GM23338 (cell line): Measurements from ENCODE around the gene TIGD7. TPM values are rescaled to one million over a fixed set of nuclear protein-coding genes. Genes with fewer than 3 reads are reported as not detected.

ENCODE experiments used
- ATAC-seq: fragments of 200-7000 bp; cut with Tn5 transposase; 3 replicates; pipeline ENCODE4 v1.9.1; 2020
- DNase-seq: peaks from one replicate; pipeline ENCODE4 v3.0.0-alpha.2; 2015; ENCODE audit warnings: low spot score
- H2AFZ ChIP-seq: fragments of 200-600 bp; sonication (generic); 2 replicates; pipeline ENCODE4 v1.8.0; 2016; ENCODE audit warnings: antibody characterized with exemption, mild to moderate bottlenecking, moderate library complexity
- H3F3A ChIP-seq: fragments of 200-600 bp; sonication (generic); replicated peaks from 2 replicates; pipeline ENCODE4 v1.8.0; 2017; ENCODE audit warnings: antibody characterized with exemption, mixed run types, low read depth
- H3K27ac ChIP-seq: fragments of 200-600 bp; sonication (generic); 2 replicates; pipeline ENCODE4 v1.6.1; 2016; ENCODE audit warnings: low read depth
- H3K27me3 ChIP-seq: fragments of 200-600 bp; sonication (generic); 2 replicates; pipeline ENCODE4 v1.8.0; 2016; ENCODE audit warnings: mild to moderate bottlenecking, mixed run types, moderate library complexity; ENCODE audit not compliant: insufficient read depth
- H3K36me3 ChIP-seq: fragments of 200-600 bp; sonication (generic); 2 replicates; pipeline ENCODE4 v1.8.0; 2016; ENCODE audit warnings: mild to moderate bottlenecking; ENCODE audit not compliant: insufficient read depth
- H3K4me1 ChIP-seq: fragments of 200-600 bp; sonication (generic); 2 replicates; pipeline ENCODE4 v1.8.0; 2016; ENCODE audit warnings: mild to moderate bottlenecking, moderate library complexity; ENCODE audit not compliant: insufficient read depth
- H3K4me2 ChIP-seq: fragments of 200-600 bp; sonication (generic); 2 replicates; pipeline ENCODE4 v1.7.1; 2017; ENCODE audit warnings: mixed run types
- H3K4me3 ChIP-seq: fragments of 200-600 bp; sonication (generic); 2 replicates; pipeline ENCODE4 v1.6.1; 2016; ENCODE audit warnings: mixed run types
- H3K79me2 ChIP-seq: fragments of 200-600 bp; sonication (generic); replicated peaks from 2 replicates; pipeline ENCODE4 v1.8.0; 2017; ENCODE audit warnings: mild to moderate bottlenecking; ENCODE audit not compliant: insufficient read depth
- H3K9me2 ChIP-seq: fragments of 200-600 bp; sonication (generic); 2 replicates; pipeline ENCODE4 v1.8.0; 2017; ENCODE audit not compliant: insufficient read depth
- H4K20me1 ChIP-seq: fragments of 200-600 bp; sonication (generic); replicated peaks from 2 replicates; pipeline ENCODE4 v1.8.0; 2017; ENCODE audit warnings: mild to moderate bottlenecking; ENCODE audit not compliant: insufficient read depth
- H3K27ac Mint-ChIP-seq: 2 replicates; pipeline ENCODE4 v1.8.0; 2020; ENCODE audit warnings: inconsistent platforms, mild to moderate bottlenecking, moderate library complexity, mixed read lengths
- H3K27me3 Mint-ChIP-seq: 3 replicates; pipeline ENCODE4 v1.8.0; 2022; ENCODE audit warnings: low read depth, mild to moderate bottlenecking, moderate library complexity, mixed read lengths, inconsistent platforms; ENCODE audit not compliant: insufficient read depth, poor library complexity
- H3K36me3 Mint-ChIP-seq: 3 replicates; pipeline ENCODE4 v1.8.0; 2021; ENCODE audit warnings: low read depth, mild to moderate bottlenecking, inconsistent platforms, moderate library complexity, mixed read lengths
- H3K4me1 Mint-ChIP-seq: 3 replicates; pipeline ENCODE4 v1.8.0; 2020; ENCODE audit warnings: mild to moderate bottlenecking, inconsistent platforms, mixed read lengths
- H3K4me3 Mint-ChIP-seq: 3 replicates; pipeline ENCODE4 v1.8.0; 2021; ENCODE audit warnings: moderate library complexity, mild to moderate bottlenecking, inconsistent platforms, mixed read lengths
- H3K9me3 Mint-ChIP-seq: 3 replicates; pipeline ENCODE4 v1.8.0; 2020; ENCODE audit warnings: moderate library complexity, mild to moderate bottlenecking, inconsistent platforms, mixed read lengths
- CREB1 ChIP-seq: fragments of 250-450 bp; sonication (Bioruptor Pico); IDR thresholded peaks from 2 replicates; pipeline ENCODE4 v1.5.0; 2020; ENCODE audit warnings: low read depth, mild to moderate bottlenecking, moderate library complexity
- EZH2 ChIP-seq: fragments of 200-600 bp; sonication (generic); IDR thresholded peaks from one replicate; pipeline ENCODE4 v1.8.0; 2017; ENCODE audit warnings: antibody characterized with exemption, mild to moderate bottlenecking, low read depth; ENCODE audit not compliant: unreplicated experiment
- NANOG ChIP-seq: IDR thresholded peaks from 2 replicates; pipeline ENCODE4 v1.6.1; 2016; ENCODE audit warnings: antibody characterized with exemption, borderline replicate concordance
- POLR2AphosphoS5 ChIP-seq: IDR thresholded peaks from 2 replicates; pipeline ENCODE4 v1.6.1; 2016; ENCODE audit warnings: antibody characterized with exemption, low read depth
- STAT1 ChIP-seq: IDR thresholded peaks from one replicate; pipeline ENCODE4 v1.6.1; 2016; ENCODE audit warnings: antibody characterized with exemption; ENCODE audit not compliant: unreplicated experiment
- ZNF114 ChIP-seq: fragments of 250-450 bp; sonication (Bioruptor Pico); IDR thresholded peaks from 2 replicates; pipeline ENCODE4 v1.5.0; 2020; ENCODE audit warnings: mild to moderate bottlenecking, moderate library complexity
- ZNF331 ChIP-seq: fragments of 250-450 bp; sonication (Bioruptor Pico); IDR thresholded peaks from 2 replicates; pipeline ENCODE4 v1.5.0; 2020; ENCODE audit warnings: low read depth, mild to moderate bottlenecking, moderate library complexity
- ZNF462 ChIP-seq: fragments of 250-450 bp; sonication (Bioruptor Pico); IDR thresholded peaks from 2 replicates; pipeline ENCODE4 v1.5.0; 2020; ENCODE audit warnings: mild to moderate bottlenecking, moderate library complexity
- long read RNA-seq: library from polyadenylated mRNA; unstranded; transcript quantifications from one replicate; pipeline ENCODE4 v2.0.0, GENCODE V29; 2020; ENCODE audit not compliant: unreplicated experiment
- polyA plus RNA-seq: library from polyadenylated mRNA; unstranded; fragments of >200 nt; fragmentation: Nextera tagmentation; extraction: Ambion mirVana; gene quantifications from 2 replicates; pipeline ENCODE4 v1.2.1, GENCODE V29; 2016
- total RNA-seq: library from RNA; depleted of rRNA; stranded (reverse); fragments of >200 nt; shearing (Covaris generic); gene quantifications from 2 replicates; pipeline ENCODE4 v1.2.3, GENCODE V29; 2014; rRNA removed
- TF ChIP-seq, protein P1 (sequence below): IDR thresholded peaks from 2 replicates; pipeline ENCODE4 v1.6.1; 2016; ENCODE audit warnings: antibody characterized with exemption
- TF ChIP-seq, protein P2 (sequence below), 2 experiments: fragments of 200-600 bp in 1 of 2; sonication (generic) in 1 of 2; conservative IDR thresholded peaks; 2 replicates each; pipeline versions ENCODE4 v1.5.1 to v1.6.1; 2016 to 2017; ENCODE audit warnings: antibody characterized with exemption in 2 of 2, low read depth in 2 of 2, mild to moderate bottlenecking in 2 of 2, moderate library complexity in 1 of 2

TIGD7 gene
- 8.0 and 8.5 TPM in 2 replicates for total RNA-seq
- polyA plus RNA-seq: 3.9 and 4.1 TPM in 2 replicates
- long read RNA-seq, partial matches to known transcripts: 0 of 3 reads
- long read RNA-seq, other reads (novel, unspliced or antisense): 3 of 3 reads

- Mint-ChIP-seq H3K4me3 (peak within 1 kb of the TSS; percentile 77), H3K9me3 (peaks cover 88% of the 10 kb centered on the region), H3K27ac (no peak within 1 kb of the TSS; the same call in 1 of the 2 replicates), H3K4me1 (peaks cover 6% of the 10 kb centered on the region; the same call in 2 of the 3 replicates), H3K27me3 (peaks cover 19% of the 10 kb centered on the region), H3K36me3 (peaks cover 88% of the 10 kb centered on the region)
- peak within 1 kb of the TSS; percentile 86; the same call in 1 of the 2 replicates for H3K27ac ChIP-seq
- no peaks in the 10 kb centered on the region for H4K20me1 ChIP-seq
- H3K4me1 ChIP-seq: no peaks in the 10 kb centered on the region; the same call in 1 of the 2 replicates
- peaks cover 32% of the 10 kb centered on the region for H3K36me3 ChIP-seq
- H2AFZ ChIP-seq: peak within 1 kb of the TSS; percentile 99
- peak within 1 kb of the TSS; percentile 69 for H3K4me3 ChIP-seq
- H3K9me2 ChIP-seq: peaks cover 22% of the 10 kb centered on the region
- DNase-seq: peak; percentile 96
- H3K4me2 ChIP-seq: peak within 1 kb of the TSS; percentile 89
- H3F3A ChIP-seq: peaks cover 8% of the 10 kb centered on the region; the same call in 1 of the 2 replicates
- peak; percentile 87 for TF ChIP-seq CREB1 (CRISPR knock-in tag)
- no peak for TF ChIP-seq STAT1
- peak; percentile 94 for TF ChIP-seq POLR2AphosphoS5
- no peak for TF ChIP-seq NANOG
- TF ChIP-seq, protein P1, sequence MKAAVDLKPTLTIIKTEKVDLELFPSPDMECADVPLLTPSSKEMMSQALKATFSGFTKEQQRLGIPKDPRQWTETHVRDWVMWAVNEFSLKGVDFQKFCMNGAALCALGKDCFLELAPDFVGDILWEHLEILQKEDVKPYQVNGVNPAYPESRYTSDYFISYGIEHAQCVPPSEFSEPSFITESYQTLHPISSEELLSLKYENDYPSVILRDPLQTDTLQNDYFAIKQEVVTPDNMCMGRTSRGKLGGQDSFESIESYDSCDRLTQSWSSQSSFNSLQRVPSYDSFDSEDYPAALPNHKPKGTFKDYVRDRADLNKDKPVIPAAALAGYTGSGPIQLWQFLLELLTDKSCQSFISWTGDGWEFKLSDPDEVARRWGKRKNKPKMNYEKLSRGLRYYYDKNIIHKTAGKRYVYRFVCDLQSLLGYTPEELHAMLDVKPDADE: peak; percentile 78; the same call in 1 of the 2 replicates
- H3K79me2 ChIP-seq: peaks cover 34% of the 10 kb centered on the region
- ATAC-seq: peak; percentile 99
- H3K27me3 ChIP-seq: peaks cover 5% of the 10 kb centered on the region; the same call in 1 of the 2 replicates
These were observed at the start of gene TIGD7, which contains the start of gene ZNF75A for GRCh38 chr16:3305109-3306068. TIGD7 (minus strand) TSS chr16:3305430; CDS start chr16:3300614, 4,816 bp downstream. ZNF75A (plus strand) TSS chr16:3305497; CDS start chr16:3308429, 2,932 bp downstream.

GRCh38 chr16:3349175-3349574 is 43.9 kb upstream of the TIGD7 start:
- Mint-ChIP-seq H3K4me1 (no peaks in the 10 kb centered on the region), H3K36me3 (peaks cover 14% of the 10 kb centered on the region), H3K27ac (no peak overlapping the region), H3K4me3 (no peak overlapping the region), H3K9me3 (peaks cover 76% of the 10 kb centered on the region), H3K27me3 (peaks cover 2% of the 10 kb centered on the region)
- H3K36me3 ChIP-seq: no peaks in the 10 kb centered on the region
- no peak overlapping the region for H3K4me3 ChIP-seq
- ATAC-seq (no peak), DNase-seq (no peak)
- no peaks in the 10 kb centered on the region for H3K79me2 ChIP-seq
- H4K20me1 ChIP-seq: no peaks in the 10 kb centered on the region
- no peak overlapping the region for H2AFZ ChIP-seq
- no peaks in the 10 kb centered on the region for H3K4me1 ChIP-seq
- no peaks in the 10 kb centered on the region for H3K9me2 ChIP-seq
- H3K27ac ChIP-seq: no peak overlapping the region
- no peaks in the 10 kb centered on the region for H3K27me3 ChIP-seq
- H3F3A ChIP-seq: no peaks in the 10 kb centered on the region
- H3K4me2 ChIP-seq: no peak overlapping the region
- TF ChIP-seq ZNF331 (CRISPR knock-in tag) (no peak), NANOG (no peak), ZNF462 (CRISPR knock-in tag) (no peak), EZH2 (no peak), ZNF114 (CRISPR knock-in tag) (no peak)
- TF ChIP-seq, protein P2, sequence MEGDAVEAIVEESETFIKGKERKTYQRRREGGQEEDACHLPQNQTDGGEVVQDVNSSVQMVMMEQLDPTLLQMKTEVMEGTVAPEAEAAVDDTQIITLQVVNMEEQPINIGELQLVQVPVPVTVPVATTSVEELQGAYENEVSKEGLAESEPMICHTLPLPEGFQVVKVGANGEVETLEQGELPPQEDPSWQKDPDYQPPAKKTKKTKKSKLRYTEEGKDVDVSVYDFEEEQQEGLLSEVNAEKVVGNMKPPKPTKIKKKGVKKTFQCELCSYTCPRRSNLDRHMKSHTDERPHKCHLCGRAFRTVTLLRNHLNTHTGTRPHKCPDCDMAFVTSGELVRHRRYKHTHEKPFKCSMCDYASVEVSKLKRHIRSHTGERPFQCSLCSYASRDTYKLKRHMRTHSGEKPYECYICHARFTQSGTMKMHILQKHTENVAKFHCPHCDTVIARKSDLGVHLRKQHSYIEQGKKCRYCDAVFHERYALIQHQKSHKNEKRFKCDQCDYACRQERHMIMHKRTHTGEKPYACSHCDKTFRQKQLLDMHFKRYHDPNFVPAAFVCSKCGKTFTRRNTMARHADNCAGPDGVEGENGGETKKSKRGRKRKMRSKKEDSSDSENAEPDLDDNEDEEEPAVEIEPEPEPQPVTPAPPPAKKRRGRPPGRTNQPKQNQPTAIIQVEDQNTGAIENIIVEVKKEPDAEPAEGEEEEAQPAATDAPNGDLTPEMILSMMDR (conservative IDR thresholded peaks at IDR 0.05; ENCODE audit: low read depth in 2 of 2): no peak
